Subcutaneous abdominal adipose tissue (tissue), 5 donors: ENCODE measurements around the gene MYBPC3.
"Not testable (repeated sequence)": the region's sequence is repeated elsewhere in the genome, so short reads cannot be mapped to it uniquely, and the experiment has no call there.

Experiments
- H3K27ac ChIP-seq: one replicate; pipeline ENCODE4 v1.7.0; 2013; ENCODE audit warnings: low read depth, mild to moderate bottlenecking, inconsistent platforms, low read length, moderate library complexity
- H3K27me3 ChIP-seq, 5 donors: one replicate each; pipeline ENCODE4 v1.7.0; 2013; ENCODE audit warnings: low read length in 5 of 5, inconsistent platforms in 1 of 5; ENCODE audit not compliant: control insufficient read depth in 5 of 5, insufficient read depth in 4 of 5
- H3K36me3 ChIP-seq, 5 donors: one replicate each; pipeline ENCODE4 v1.7.0; 2013; ENCODE audit warnings: low read length in 5 of 5; ENCODE audit not compliant: control insufficient read depth in 5 of 5, insufficient read depth in 5 of 5
- H3K4me1 ChIP-seq, 5 donors: one replicate each; pipeline ENCODE4 v1.7.0; 2013; ENCODE audit warnings: low read length in 5 of 5, mild to moderate bottlenecking in 3 of 5, moderate library complexity in 1 of 5; ENCODE audit not compliant: control insufficient read depth in 5 of 5, insufficient read depth in 5 of 5
- H3K4me3 ChIP-seq, 5 donors: one replicate each; pipeline ENCODE4 v1.7.0; 2013; ENCODE audit warnings: low read length in 5 of 5, low read depth in 1 of 5
- H3K9ac ChIP-seq, 5 donors: one replicate each; pipeline ENCODE4 v1.7.0; 2013; ENCODE audit warnings: low read length in 5 of 5, mild to moderate bottlenecking in 4 of 5, moderate library complexity in 3 of 5
- H3K9me3 ChIP-seq, 5 donors: one replicate each; pipeline ENCODE4 v1.7.0; 2013; ENCODE audit warnings: low read length in 5 of 5; ENCODE audit not compliant: control insufficient read depth in 5 of 5
- donor health status: healthy.
- donor health status: healthy.
- donor health status: healthy.
- donor health status: healthy.
- donor health status: healthy.

MYBPC3 gene

GRCh38 chr11:47340980-47341775 lies 11.3 kb downstream of the MYBPC3 start:
- Histone ChIP-seq H3K9ac (no peak overlapping the region), H3K4me3 (no peak overlapping the region), H3K36me3 (peaks cover 0 to 3% (median 0%) of the 10 kb centered on the region in 5 donors), H3K27me3 (no peaks in the 10 kb centered on the region), H3K9me3 (no peaks in the 10 kb centered on the region), H3K4me1 (no peaks in the 10 kb centered on the region), H3K27ac (no peak overlapping the region)

GRCh38 chr11:47340010-47340409 lies 12.5 kb downstream of the MYBPC3 start:
- no peak overlapping the region for H3K27ac ChIP-seq
- peaks cover 0 to 3% (median 0%) of the 10 kb centered on the region in 5 donors for H3K36me3 ChIP-seq
- H3K27me3 ChIP-seq, result no peaks in the 10 kb centered on the region
- H3K9ac ChIP-seq, result no peak overlapping the region
- no peaks in the 10 kb centered on the region for H3K4me1 ChIP-seq
- H3K9me3 ChIP-seq, result no peaks in the 10 kb centered on the region
- no peak overlapping the region for H3K4me3 ChIP-seq

- Histone ChIP-seq H3K4me1 (no peaks in the 10 kb centered on the region), H3K27me3 (no peaks in the 10 kb centered on the region), H3K9ac (no peak overlapping the region), H3K4me3 (no peak overlapping the region), H3K9me3 (no peaks in the 10 kb centered on the region), H3K36me3 (peaks cover 0 to 3% (median 0%) of the 10 kb centered on the region in 5 donors), H3K27ac (no peak overlapping the region)
These were observed 13.9 kb downstream of the MYBPC3 start for GRCh38 chr11:47338396-47339241.

DNA sequence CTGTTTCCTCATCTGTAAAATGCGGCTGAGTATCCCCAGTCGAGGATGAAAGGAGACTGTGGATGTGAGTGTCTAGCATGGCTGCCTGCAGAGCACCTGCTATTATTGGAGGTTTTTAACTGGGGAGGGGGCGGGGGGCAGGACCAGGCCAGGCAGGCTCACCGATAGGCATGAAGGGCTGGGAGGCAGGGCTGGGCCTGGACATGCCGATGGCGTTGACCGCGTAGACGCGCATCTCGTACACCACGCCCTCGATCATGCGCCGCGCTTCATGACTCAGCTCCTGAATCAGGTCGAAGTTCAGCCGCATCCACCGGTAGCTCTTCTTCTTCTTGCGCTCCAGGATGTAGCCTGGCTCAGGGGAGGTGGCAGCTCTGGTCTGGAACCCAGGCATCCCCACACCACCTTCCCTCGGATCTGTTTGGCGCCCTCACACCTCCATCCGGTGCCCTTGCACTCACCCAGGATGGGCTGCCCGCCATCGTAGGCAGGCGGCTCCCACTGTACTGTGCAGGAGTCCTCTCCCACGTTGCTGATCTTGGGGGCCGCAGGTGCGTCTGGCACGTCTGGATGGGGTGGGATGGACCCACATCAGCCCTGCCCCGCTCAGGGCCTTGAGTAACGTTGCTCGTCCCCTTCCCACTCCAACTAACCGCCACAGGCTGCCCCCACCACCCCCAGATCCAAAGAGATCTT lies 15.1 kb downstream of the MYBPC3 start:
- no peaks in the 10 kb centered on the region for H3K9me3 ChIP-seq
- no peaks in the 10 kb centered on the region for H3K27me3 ChIP-seq
- H3K36me3 ChIP-seq, result peaks cover 0 to 3% (median 0%) of the 10 kb centered on the region in 5 donors
- no peak overlapping the region for H3K9ac ChIP-seq
- no peak overlapping the region for H3K4me3 ChIP-seq
- H3K27ac ChIP-seq, result no peak overlapping the region
- no peaks in the 10 kb centered on the region for H3K4me1 ChIP-seq

DNA sequence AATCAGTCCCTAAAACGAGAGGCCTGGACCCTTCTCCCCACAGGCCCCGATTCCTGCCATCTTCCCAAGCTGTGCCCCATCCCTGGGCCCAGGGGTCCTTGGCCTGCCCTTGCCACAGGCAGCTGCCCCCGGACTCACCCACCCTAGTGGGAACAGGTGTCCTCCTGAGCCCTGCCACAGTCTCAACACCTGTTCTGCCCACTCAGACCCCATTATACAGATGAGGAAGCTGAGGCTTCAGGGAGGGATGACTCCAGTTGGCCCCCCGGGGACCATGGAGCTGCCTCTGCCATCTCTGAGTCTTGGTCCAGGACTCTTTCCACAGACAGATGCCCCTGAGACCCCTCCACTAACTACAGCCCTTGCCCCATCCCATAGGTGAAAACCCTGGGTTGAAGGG lies 15.9 kb downstream of the MYBPC3 start:
- Histone ChIP-seq H3K9me3 (no peaks in the 10 kb centered on the region), H3K36me3 (peaks cover 0 to 3% (median 0%) of the 10 kb centered on the region in 5 donors), H3K27ac (no peak overlapping the region), H3K4me3 (no peak overlapping the region), H3K27me3 (no peaks in the 10 kb centered on the region), H3K9ac (no peak overlapping the region), H3K4me1 (peaks cover 0 to 8% (median 0%) of the 10 kb centered on the region in 5 donors)

GRCh38 chr11:47335733-47336132 lies 16.8 kb downstream of the MYBPC3 start:
- peaks cover 0 to 4% (median under 1%) of the 10 kb centered on the region in 5 donors for H3K36me3 ChIP-seq
- H3K9ac ChIP-seq, result no peak overlapping the region
- H3K4me1 ChIP-seq, result peaks cover 0 to 15% (median 0%) of the 10 kb centered on the region in 5 donors
- H3K27ac ChIP-seq, result no peak overlapping the region
- H3K4me3 ChIP-seq, result no peak overlapping the region
- H3K9me3 ChIP-seq, result no peaks in the 10 kb centered on the region
- no peaks in the 10 kb centered on the region for H3K27me3 ChIP-seq

- not testable (repeated sequence) for H3K27ac ChIP-seq, H3K9me3 ChIP-seq, H3K9ac ChIP-seq, H3K4me3 ChIP-seq, H3K27me3 ChIP-seq
- Histone ChIP-seq H3K36me3 (peaks cover 0 to 12% (median 7%) of the 10 kb centered on the region in 5 donors), H3K4me1 (peaks cover 0 to 23% (median 2%) of the 10 kb centered on the region in 5 donors)
These were observed 17.6 kb downstream of the MYBPC3 start for GRCh38 chr11:47334699-47335411.

- Histone ChIP-seq H3K36me3 (peaks cover 0 to 20% (median 10%) of the 10 kb centered on the region in 5 donors), H3K27ac (no peak overlapping the region), H3K9ac (no peak overlapping the region), H3K27me3 (no peaks in the 10 kb centered on the region), H3K4me3 (no peak overlapping the region), H3K4me1 (peaks cover 0 to 31% (median 11%) of the 10 kb centered on the region in 5 donors), H3K9me3 (no peaks in the 10 kb centered on the region)
These were observed 18.5 kb downstream of the MYBPC3 start for GRCh38 chr11:47333886-47334443.

GRCh38 chr11:47333526-47333845 lies 19.0 kb downstream of the MYBPC3 start:
- Histone ChIP-seq H3K36me3 (peaks cover 0 to 25% (median 10%) of the 10 kb centered on the region in 5 donors), H3K27ac (no peak overlapping the region), H3K9ac (no peak overlapping the region), H3K4me3 (no peak overlapping the region), H3K27me3 (no peaks in the 10 kb centered on the region), H3K9me3 (no peaks in the 10 kb centered on the region), H3K4me1 (peaks cover 0 to 36% (median 15%) of the 10 kb centered on the region in 5 donors)
